ENCODE data around the gene PPP1R15A.
"Not testable (repeated sequence)": the region's sequence is repeated elsewhere in the genome, so short reads cannot be mapped to it uniquely, and the experiment has no call there.

PPP1R15A gene

DNA sequence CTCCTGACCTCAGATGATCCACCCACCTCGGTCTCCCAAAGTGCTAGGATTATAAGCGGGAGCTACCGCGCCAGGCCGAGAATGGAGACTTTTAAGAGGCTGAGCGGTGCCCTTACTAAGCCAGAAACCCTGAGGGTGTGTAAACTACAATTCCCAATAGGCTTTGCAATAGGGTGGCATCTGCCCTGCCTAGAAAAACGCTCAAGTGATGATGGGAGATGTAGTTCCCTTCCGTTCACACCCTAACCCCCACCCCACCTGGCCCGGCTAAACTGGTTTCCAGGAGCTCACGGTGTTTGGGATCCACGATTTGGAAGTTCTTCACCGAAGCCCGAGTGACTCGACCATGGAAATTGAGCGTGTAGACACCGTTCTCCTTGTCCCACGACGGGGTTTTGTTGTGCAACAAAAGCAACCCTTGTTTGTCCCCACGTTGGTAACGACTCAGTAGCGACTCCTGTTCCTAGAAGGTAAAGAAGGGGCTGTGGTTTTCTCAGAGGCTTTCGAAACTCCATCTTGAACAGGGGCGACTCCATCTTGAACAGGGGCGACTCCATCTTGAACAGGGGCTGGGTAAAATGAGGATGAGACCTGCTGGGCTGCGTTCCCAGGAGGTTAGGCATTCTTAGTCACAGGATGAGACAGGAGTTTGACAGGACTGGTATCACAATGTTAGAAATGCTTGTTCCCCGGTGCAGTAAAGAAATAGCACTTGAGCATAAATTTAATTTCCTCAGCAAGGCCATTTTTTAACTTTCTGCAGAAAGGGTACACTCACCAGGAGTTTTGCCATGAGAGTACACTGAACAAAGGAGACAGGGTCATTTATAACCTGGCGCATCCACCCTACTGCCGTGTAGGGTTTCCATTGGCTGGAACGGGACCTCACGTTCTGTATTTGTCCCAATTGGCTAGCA is 9.8 kb downstream of the PPP1R15A start:
- DNase-seq (ENCODE audit: low spot score), result no peak

DNA sequence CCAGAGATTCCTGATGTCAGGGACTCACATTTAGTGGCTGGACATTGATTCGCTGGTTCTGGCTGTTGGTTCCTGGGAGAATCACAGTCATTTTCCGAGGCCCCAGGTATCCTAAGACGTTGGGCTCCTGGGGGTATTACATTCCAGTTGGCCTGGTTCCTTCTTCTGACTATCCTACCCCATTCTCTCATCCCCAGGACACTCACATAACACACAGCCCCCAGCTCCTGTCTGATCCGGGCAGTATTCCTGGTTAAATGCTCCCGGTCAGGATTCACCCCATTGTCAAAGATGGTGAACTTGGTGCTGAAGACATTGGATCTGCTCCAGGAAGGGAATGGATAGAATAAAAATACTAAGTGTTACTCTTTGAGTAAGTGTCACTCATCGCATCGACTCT is 11.5 kb downstream of the PPP1R15A start:
- no peak for DNase-seq (ENCODE audit: low spot score)

DNA sequence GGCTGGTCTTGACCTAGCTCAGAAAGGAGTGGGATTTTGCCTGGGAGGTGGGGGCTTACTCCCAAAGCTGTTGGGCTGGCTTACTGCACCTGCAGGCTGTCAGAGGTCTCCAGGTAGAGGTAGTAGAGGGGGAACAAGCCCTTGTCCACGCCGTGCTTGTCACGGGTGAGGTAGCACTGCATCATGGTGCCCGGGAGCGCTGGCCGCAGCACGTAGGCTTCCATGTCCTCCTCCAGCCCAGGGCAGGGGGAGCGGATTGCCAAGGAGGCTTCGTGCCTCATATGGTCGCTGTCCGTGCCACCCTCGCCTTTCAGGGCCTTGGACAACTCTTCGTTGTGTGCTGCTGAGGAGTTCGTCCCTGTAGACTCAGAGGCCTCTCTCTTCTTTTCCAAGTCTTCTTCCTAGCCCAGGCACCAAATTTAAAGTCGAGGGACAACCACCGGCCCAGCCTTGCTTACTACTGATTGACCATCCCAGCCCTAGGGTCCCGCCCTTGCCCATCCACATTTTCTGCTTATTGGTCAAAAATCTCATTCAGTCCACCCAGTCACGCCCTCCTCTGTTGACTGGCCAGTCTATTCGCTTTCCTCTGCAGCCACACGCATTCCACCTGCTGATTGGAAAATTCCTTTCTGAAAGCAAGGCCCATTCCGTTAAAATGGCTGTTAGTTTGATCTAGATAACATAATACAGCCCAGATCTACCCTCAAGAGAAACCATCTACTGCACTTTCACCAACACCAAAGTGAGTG is 15.8 kb downstream of the PPP1R15A start:
- no peak for DNase-seq (ENCODE audit: low spot score)

DNA sequence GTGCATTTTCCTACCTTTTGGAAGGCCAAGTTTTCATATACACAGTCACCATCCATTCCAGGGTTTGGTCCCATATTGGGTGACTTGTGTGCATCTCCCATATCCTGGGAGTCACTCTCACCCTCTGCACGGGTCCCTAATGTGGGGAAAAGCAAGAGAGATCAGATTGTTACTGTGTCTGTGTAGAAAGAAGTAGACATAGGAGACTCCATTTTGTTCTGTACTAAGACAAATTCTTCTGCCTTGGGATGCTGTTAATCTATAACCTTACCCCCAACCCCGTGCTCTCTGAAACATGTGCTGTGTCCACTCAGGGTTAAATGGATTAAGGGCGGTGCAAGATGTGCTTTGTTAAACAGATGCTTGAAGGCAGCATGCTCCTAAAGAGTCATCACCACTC is 17.3 kb downstream of the PPP1R15A start:
- not testable (repeated sequence) for DNase-seq (ENCODE audit: low spot score)

DNA sequence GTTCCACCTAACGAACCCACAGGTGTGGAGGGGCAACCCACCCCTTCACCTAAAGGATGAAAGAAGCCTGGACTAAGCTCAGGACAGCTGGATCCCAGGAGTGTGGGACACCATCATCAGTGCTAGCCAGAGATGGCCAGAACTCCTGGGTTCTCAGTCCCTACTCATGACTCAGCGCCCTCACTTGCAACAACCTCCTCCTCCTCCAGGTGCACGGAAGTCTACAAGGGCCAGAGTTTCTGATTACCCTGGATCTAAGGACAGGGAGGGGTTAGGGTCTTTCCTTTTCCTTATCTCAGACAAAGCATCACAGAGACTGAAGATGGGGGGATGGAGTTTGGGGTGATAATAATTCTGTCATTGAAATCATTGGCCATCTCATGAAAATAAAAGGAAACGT is 18.3 kb downstream of the PPP1R15A start:
- DNase-seq (ENCODE audit: low spot score), result no peak

DNA sequence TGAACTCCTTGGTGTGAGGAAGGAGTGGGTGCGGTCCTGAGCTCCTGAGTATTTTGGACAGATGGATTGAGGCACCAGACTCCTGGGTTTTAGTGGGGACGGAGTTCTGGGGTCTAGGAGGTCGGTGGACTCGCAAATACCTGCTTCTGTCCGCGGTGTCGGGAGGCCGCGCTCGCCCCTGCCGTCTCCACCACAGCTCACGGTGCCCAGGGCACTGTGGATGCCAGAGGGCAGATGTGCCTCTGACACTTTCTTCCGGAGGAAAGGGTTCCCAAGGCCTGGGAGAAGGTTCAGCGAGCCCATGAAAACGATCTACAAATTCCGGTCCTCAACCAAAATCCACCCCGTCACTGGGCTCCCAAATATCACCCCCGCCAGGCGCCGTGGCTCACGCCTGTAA is 23.0 kb downstream of the PPP1R15A start:
- no peak for DNase-seq (ENCODE audit: low spot score)

DNA sequence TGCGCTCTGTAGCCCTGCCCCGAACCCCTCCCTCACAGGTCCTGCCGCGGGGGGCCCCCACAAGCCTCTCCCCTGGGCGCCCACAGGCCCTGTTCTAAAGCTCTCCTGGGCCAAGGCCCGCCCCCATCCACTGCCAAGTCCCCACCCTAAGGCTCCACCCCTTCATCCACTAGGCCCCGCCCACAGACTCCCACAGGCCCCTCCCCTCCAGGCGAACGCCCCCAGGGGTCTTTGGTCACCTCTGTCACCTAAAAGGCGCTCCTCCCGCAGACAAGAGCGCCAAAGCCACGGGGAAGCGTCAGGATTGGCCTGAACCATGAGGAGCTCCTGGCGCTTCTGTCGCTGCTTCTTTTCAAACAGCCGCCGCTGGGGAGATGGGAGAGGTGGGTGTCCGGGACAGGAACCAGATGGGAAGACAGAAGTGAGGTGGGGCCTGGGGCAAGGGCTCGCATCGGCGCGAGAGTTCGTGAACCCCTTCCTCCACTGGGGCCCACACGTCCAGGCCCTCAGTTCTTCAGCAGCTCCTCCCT is 24.0 kb downstream of the PPP1R15A start:
- no peak for DNase-seq (ENCODE audit: low spot score)

DNA sequence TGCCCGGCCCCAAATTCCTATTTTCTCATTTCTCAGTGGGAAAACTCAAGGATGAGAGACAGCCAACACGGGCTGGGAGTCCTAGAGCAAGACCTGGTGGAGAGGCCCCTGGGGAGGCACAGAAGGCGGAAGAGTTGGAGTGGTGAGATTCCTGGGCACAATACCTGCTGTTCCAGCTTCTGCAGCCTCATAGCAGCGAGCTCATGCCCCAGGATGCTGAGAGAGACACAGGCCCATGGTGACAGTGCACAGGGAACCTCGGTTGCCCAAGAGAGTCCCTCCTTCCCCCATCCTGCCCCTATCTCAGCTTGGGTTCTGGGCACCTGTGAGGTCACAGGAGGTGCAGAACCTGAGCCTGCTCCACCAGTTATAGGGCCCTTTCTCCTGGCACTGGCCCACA is 25.0 kb downstream of the PPP1R15A start:
- DNase-seq (ENCODE audit: low spot score), result no peak

DNA sequence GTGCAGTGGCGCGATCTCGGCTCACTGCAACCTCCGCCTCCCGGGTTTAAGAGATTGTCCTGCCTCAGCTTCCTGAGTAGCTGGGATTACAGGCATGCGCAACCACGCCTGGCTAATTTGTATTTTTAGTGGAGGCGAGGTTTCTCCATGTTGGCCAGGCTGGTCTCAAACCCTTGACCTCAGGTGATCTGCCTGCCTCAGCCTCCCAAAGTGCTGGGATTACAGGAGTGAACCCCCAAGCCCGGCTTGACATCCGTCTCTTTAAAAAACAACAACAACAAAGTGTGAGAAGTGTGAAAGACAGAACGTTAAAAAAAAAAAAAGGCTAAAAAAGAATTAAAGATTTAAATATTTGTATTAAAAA is 27.1 kb downstream of the PPP1R15A start:
- not testable (repeated sequence) for DNase-seq (ENCODE audit: low spot score)

DNA sequence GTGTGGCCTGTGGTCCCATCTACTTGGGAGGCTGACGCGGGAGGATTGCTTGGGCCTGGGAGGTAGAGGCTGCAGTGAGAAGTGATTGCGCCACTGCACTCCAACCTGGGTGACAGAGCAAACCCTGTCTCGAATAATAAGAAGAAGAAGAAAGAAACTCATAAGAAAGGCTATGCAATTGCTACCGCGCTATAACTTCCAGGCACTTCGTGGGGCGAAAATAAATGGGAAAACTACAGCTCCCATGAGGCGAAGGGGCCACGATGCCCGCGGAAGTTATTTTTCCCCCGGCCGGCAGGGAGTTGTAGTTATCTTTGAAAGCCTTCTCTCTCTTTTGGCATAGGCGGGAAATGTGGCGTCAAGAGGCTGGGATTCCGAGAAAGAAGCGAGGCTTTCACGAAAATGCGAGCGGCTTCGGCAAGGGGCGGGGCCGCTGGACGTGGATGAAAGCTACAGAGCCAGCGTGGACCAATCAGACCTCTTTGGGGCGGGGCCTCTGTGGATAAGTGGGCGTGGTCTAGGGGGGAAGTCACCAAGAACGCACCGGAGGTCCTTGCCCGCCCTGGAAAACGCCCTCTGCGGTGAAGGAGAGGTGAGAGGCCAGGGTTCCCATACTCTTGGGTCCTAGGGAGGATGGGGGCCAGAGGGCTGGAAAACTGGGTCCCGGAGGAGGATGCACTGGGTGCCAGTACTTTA is 27.7 kb downstream of the PPP1R15A start, which contains the start of gene NUCB1:
TSS of gene NUCB1 (plus strand) at position 532 of the 696 bp plus-strand sequence. CDS start 485 bp downstream, outside the sequence.
- peak; percentile 98 for DNase-seq (ENCODE audit: low spot score)

DNA sequence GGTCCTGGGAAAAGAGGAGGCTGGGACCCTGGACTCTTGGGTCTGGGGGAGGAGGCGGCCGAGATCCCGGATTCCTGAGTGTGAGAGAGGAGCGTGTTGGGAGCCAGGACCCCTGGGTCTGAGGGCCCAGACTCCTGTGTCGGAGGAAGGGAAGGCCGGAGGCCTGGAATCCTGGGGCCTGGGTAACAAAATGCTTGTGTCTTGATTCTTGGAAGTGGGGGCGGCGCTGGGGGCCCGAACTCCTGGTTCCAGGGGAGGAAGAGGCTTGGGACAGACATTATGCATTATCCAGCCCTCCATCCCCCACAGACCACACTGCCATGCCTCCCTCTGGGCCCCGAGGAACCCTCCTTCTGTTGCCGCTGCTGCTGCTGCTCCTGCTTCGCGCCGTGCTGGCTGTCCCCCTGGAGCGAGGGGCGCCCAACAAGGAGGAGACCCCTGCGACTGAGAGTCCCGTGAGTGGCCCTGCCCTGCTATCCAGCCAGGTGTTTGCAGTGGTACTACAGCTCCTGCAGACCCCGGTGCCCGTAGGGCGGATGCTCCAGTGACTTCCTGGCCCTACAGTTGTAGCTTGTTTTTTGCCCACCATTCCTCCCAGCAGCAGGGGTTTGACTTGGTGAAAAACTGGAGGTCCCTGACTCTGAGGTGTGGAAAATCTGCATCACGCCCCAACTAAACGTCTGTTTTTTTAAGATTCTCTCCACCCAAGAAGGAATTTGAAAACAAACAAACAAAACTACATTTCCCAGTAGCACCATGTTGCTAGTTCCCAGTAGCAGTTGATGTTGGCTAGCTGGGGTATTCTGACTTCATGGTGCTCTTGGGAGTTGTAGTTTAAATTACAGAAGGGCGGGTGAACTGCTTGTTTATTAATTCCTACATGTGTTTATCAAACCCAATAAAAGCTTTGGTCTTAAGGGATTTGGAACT is 28.5 kb downstream of the PPP1R15A start:
- no peak for DNase-seq (ENCODE audit: low spot score)

DNA sequence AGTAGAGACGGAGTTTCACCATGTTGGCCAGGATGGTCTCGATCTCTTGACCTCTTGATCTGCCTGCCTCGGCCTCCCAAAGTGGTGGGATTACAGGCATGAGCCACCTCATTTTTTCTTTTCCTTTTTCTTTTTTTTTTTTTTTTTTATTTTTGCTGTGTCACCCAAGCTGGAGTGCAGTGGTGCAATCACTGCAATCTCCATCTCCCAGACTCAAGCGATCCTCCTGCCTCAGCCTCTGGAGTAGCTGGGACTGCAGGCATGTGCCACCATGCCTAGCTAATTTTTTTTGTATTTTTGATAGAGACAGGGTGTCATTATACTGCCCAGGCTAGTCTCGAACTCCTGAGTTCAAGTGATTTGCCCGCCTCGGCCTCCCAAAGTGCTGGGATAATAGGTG is 30.1 kb downstream of the PPP1R15A start:
- DNase-seq (ENCODE audit: low spot score), result not testable (repeated sequence)

DNA sequence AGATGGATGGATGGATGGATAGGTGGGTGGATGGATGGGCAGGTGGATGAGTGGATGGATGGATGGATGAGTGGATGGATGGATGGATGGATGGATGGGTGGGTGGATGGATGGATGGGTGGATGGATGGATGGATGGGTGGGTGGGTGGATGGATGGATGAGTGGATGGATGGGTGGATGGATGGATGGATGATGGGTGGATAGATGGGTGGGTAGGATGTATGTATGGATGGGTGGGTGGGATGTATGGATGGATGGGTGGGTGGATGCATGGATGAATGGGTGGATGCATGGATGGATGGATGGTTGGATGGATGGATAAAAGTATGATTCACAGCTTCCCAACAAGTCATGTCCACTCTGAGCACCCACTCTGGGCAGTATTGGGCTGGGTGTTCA is 31.6 kb downstream of the PPP1R15A start:
- DNase-seq (ENCODE audit: low spot score), result not testable (repeated sequence)

DNA sequence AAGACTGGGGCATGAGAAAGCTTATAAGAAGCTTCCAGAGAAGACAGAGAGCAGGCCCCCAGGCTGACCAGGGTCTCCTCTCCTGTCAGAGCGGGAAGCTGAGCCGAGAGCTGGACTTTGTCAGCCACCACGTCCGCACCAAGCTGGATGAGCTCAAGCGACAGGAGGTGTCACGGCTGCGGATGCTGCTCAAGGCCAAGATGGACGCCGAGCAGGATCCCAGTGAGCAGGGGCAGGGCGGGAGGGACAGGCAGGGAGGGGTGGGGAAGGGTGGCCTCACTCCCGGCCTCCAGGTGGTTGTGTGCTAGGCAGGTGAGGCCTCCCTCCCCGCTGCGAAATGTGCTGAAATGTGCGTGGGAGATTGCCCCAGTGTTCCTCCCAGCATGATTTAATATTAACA is 33.4 kb downstream of the PPP1R15A start:
- no peak for DNase-seq (ENCODE audit: low spot score)

DNA sequence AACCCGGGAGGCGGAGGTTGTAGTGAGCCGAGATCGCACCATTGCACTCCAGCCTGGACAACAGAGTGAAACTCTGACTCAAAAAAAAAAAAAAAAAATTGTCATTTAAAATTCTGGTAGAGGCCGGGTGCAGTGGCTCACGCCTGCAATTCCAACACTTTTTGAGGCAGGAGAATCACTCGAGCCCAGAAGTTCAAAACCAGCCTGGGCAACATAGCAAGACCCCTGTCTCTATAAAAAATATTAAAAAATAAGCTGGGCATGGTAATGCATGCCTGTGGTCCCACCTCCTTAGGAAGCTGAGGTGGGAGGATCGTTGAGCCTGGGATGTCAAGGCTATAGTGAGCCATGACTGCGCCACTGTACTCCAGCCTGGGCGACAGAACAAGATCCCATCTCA is 34.1 kb downstream of the PPP1R15A start:
- DNase-seq (ENCODE audit: low spot score), result no peak

DNA sequence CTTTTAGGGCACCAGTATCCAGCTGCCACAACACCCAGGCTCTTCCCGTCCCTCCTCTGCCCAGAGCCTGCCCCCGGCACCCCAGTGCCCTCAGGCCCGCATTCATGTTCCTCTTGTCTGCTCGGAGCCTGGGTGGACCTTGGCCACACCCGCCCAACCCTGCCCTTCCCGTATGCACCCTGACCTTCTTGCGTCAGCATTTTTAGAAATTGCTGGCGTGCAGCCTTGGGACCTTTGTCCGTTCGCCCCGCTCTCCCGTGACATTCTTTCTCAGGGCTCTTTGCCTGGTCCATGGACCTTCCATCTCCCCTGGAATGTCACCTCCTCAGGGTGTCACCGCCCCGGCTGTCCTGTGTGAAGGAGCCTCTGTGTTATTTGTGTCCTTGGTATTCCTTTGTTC is 35.5 kb downstream of the PPP1R15A start:
- no peak for DNase-seq (ENCODE audit: low spot score)

DNA sequence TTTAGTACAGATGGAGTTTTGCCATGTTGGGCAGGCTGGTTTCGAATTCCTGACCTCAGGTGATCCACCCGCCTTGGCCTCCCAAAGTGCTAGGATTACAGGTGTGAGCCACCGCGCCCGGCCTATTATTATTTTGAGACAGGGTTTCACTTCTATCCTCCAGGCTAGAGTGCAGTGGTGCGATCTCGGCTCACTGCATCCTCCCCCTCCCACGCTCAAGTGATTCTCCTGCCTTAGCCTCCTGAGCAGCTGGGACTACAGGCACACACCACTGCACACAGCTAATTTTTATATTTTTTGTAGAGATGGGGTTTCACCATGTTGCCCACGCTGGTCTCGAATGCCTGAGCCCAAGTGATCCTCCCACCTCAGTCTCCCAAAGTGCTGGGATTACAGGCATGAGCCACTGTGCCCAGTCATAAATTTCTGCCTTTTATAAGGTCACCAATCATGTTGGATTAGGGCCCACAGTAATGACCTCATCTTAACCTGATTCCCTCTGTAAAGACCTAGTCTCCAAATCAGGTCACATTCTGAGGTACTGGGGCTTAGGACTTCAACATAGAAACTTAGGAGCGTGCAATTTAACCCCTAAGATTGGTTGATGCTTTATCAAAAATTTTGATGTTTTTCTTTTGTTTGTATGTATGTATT is 37.3 kb downstream of the PPP1R15A start:
- DNase-seq (ENCODE audit: low spot score), result not testable (repeated sequence)

DNA sequence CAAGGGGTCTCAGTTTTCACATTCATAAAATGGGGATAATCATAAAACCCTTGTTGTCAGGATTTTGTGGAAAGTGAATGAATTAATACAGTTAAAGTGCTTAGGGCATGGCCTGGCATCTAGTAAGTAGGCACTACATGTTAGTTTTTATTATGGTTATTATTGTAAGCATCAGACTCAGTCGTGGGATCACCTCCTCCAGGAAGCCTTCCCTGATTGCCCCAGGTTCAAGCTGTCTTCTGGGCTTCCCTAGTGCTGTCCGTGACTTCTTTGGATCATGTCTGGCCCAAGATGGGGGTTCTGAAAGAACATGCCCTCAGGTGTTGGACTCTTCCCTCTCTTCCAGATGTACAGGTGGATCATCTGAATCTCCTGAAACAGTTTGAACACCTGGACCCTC is 38.6 kb downstream of the PPP1R15A start:
- DNase-seq (ENCODE audit: low spot score), result no peak

DNA sequence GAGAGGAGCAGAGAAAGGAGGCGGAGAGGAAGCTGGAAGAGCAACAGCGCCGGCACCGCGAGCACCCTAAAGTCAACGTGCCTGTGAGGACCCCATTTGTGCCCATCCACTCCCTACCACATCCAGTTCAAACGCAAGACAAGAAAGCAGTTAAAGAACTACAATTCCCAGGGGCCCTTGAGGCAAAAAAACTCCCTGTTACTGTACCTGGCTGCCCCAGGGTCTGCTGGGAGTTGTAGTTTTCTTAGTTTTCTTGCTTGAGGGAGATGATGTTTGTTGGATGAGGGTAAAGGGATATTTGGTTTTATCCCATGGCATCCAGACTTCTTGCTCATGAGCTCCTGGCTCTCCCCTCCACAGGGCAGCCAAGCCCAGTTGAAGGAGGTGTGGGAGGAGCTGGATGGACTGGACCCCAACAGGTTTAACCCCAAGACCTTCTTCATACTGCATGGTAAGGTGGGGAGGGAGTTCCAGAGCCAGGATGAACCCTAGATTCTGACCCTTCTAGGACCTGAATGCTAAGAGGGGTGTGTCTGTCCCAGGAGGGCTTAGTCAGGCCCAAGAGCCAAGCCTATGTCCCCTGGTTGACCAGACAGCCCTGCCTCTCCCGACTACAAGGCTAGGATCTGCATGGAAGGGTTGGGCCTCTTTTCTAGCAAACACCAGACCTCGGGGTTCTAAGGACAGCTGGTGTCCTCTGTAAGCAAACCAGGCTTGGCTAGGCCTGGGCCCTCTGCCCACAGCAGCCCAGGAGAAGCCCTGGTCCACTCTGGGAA is 41.1 kb downstream of the PPP1R15A start:
- DNase-seq (ENCODE audit: low spot score), result no peak

DNA sequence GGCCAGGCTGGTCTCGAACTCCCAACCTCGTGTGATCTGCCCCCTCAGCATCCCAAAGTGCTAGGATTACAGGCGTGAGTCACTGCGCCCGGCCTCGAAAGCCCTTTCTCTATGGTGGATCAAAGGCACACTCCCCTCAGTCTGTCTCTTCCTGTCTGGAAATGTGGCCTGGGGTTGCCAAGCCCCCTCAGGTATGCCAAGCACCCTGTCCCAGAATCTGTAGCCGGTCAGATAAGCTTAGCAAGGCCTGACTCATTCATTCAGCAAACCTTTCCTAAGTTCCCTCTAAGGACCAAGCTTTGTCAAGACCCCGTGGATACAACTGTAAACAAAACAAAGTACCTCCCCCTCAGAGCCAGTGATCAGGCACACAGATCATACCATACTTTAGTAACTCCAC is 42.0 kb downstream of the PPP1R15A start:
- DNase-seq (ENCODE audit: low spot score), result no peak
